Measurements from ENCODE around the gene GRIK5.

Gene GRIK5

DNA sequence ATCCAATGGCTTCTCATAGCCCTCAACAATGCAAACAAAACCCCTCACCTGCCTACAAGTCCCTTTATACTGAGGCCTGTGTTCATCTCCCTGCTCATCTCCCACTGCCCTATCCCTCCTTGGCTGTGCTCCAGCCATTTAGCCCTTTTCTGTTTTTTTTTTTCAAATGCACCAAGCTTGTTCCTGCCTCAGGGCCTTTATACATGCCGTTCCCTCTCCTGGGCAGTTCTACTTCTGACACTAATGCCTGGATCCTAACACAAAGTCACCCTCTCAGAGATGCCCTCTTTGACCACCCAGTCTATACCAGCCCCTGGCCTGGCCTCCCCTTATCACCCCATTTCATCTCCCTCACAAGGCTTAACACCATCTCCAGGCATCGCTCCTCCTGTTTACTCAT is 32.9 kb upstream of the GRIK5 start:
- TF ChIP-seq, protein P1, sequence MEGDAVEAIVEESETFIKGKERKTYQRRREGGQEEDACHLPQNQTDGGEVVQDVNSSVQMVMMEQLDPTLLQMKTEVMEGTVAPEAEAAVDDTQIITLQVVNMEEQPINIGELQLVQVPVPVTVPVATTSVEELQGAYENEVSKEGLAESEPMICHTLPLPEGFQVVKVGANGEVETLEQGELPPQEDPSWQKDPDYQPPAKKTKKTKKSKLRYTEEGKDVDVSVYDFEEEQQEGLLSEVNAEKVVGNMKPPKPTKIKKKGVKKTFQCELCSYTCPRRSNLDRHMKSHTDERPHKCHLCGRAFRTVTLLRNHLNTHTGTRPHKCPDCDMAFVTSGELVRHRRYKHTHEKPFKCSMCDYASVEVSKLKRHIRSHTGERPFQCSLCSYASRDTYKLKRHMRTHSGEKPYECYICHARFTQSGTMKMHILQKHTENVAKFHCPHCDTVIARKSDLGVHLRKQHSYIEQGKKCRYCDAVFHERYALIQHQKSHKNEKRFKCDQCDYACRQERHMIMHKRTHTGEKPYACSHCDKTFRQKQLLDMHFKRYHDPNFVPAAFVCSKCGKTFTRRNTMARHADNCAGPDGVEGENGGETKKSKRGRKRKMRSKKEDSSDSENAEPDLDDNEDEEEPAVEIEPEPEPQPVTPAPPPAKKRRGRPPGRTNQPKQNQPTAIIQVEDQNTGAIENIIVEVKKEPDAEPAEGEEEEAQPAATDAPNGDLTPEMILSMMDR (IDR thresholded peaks at IDR 0.05): no peak

DNA sequence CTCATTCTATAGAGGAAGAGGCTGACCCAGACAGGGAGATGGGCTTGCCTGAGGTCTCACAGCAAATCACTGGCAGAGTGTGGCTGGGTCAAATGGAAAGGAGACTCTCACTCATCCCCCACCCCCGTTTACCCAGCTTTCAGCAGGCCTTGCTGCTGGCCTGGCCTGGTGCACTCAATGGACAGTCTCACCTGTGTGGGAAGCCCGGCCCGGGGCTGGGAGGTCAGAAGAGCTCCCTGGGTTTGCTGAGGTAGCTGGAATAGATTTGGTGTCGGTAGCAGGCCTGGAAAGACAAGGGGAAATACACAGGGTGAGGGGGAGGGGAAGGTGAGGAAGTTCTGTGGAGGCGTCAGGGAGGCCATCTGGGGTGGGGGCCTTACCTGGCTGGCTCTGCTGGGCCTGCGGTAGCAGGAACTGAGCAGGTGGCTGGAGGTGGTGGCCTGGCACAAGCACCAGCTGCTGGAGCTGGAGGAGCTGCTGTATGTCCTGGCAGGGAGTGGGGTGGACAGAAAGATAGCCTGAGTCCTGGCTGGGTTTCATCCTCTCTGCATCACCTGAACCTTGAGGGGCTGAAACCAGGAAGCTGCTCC is 29.4 kb upstream of the GRIK5 start:
- TF ChIP-seq, protein P1 (IDR thresholded peaks at IDR 0.05): no peak

DNA sequence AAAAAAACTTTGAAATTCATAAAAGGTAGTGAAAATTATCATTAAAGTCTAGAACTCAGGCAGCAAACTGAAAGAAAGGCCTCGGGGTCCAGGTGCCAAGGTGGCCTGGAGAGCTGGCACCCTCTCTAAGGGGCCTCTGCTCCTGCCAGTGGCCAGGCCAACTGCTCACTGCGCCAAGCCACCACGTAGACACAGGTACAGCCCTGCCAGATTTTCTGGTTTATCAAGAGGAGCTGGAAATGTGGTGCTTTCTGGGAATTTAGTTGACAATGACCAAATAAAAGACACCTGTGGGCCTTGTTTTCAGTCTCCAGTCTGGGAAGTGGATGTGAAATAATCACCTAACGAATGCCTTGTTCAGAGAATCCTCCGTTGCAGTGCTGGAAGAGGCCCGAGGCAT is 28.8 kb upstream of the GRIK5 start:
- TF ChIP-seq, protein P1 (IDR thresholded peaks at IDR 0.05): no peak

DNA sequence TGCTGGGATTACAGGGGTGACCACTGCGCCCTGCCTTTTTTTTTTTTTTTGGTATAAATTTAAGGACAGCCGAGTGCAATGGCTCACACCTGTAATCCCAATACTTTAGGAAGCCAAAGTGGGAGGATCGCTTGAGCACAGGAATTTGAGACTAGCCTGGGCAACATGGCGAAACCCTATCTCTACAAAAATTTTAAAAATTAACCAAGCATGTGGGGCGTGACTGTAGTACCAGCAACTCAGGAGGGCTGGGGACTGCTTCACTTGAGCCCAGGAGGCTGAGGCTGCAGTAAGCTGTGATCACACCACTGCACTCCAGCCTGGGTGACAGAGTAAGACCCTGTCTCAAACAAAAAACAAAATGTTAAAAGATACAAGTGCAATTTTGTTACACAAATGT is 27.5 kb upstream of the GRIK5 start:
- TF ChIP-seq, protein P1 (IDR thresholded peaks at IDR 0.05): no peak

DNA sequence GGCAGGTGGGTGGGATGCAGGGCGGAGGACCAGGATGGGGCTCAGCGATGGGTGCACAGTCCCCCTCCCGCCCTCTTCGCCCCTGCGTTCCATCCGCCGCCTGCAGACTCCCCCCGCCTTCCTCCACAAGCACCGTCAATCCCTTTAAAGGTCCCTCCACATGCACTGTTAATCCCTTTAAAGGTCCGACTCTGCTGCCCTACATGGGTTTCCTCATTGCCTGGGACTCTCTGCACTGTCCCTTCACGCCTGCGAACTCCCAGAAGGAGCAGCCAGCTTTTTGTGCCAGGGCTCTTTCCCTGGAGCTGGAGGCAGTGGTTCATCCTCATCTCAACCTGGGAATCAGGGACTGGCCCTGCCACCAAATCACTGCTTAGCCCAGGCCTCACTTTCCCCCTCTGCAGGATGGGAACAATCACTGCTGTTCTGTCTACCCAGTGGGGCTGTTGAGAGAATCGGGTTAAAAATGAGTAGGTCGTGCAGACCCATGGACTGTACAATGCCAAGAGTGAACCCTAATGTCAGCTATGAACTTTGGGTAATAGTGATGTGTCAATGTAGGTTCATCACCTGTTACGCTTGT is 26.3 kb upstream of the GRIK5 start:
- TF ChIP-seq, protein P1 (IDR thresholded peaks at IDR 0.05): no peak

DNA sequence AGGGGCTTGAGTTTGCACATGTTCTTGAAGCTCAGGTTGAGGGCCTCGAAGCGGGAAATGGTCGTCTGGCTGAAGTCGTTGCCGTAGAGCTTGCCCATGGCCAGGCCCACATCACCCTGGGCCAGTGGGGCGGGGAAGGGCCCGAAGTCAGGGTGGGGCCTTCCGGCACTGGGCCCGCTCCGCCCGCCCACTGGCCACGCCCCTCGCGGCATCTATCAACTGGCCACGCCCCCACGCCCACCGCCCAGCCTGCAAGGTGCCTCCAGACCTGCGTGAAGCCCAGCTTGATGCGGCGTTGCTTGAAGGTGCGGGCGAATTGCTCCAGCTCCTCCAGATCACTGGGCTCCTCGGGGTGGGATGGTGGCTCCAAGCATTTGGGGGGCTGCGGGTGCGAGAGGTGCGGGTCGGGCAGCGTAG is 25.8 kb upstream of the GRIK5 start:
- TF ChIP-seq, protein P1 (IDR thresholded peaks at IDR 0.05): no peak

DNA sequence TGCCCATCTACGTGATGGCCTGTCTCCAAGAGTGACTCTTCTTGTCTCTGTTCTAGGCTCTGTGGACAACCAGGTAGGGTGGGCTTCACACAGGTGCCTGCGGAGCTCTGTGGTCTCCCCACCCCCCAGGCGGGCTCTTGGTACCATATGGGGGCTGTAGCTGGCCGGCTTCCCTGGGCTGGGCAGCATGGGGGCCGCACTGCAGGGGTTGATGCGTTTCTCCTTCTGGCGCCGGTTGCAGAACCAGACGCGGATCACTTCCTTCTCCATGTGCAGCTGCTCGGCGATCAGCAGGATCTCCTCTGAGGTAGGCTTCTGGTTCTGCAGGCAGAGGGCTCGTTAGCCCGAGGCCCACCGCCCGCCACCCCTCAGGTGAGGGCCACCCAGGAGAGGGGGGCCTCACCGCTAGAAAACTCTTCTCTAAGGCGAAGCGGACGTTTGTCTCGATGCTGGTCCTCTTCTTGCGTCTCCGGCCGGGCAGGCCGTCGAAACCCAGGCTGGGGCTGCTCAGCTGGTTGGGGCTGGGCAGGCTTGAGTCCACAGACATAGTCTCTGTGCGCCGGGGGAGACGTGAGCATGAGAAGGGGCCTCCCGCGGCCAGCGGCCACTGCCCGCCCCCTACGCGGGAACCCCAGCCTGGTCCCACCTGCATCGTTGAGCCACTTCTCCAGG is 25.3 kb upstream of the GRIK5 start:
- TF ChIP-seq, protein P1 (IDR thresholded peaks at IDR 0.05): no peak
